HFFc6 (cell line): ENCODE measurements around the gene RAD51B. TPM values are rescaled to one million over a fixed set of nuclear protein-coding genes. Genes with fewer than 3 reads are reported as not detected.

Experiments used
- DNase-seq: peaks from one replicate; pipeline ENCODE4 v3.0.0-alpha.2; 2018
- H3K27ac Mint-ChIP-seq: 2 replicates; pipeline ENCODE4 v1.8.0; 2020; ENCODE audit warnings: mild to moderate bottlenecking, mixed read lengths
- H3K27me3 Mint-ChIP-seq: 2 replicates; pipeline ENCODE4 v1.8.0; 2021; ENCODE audit warnings: mild to moderate bottlenecking, moderate library complexity, mixed read lengths; ENCODE audit not compliant: insufficient read depth
- H3K36me3 Mint-ChIP-seq: 2 replicates; pipeline ENCODE4 v1.8.0; 2021; ENCODE audit warnings: low read depth, mixed read lengths
- H3K4me1 Mint-ChIP-seq: 2 replicates; pipeline ENCODE4 v1.8.0; 2020; ENCODE audit warnings: low read depth, mixed read lengths
- H3K4me3 Mint-ChIP-seq: 2 replicates; pipeline ENCODE4 v1.8.0; 2020; ENCODE audit warnings: mild to moderate bottlenecking, moderate library complexity, mixed read lengths
- H3K9me3 Mint-ChIP-seq: 2 replicates; pipeline ENCODE4 v1.8.0; 2020; ENCODE audit warnings: mild to moderate bottlenecking, mixed read lengths
- CTCF ChIP-seq: fragments of 200-600 bp; sonication (generic); IDR thresholded peaks from 2 replicates; pipeline ENCODE4 v1.5.0; 2021; ENCODE audit warnings: antibody characterized with exemption, mild to moderate bottlenecking
- total RNA-seq, 6 experiments: library from RNA; stranded (reverse); fragmentation: NEBNext Ultra II Directional; extraction: Animal tissue kit (Norgen Biotek cat#: 25700); gene quantifications; 2 replicates in 1 of 6; 3 replicates in 5 of 6; pipeline ENCODE4 v1.2.3, GENCODE V29; 2021

Gene RAD51B
- total RNA-seq, 6 experiments from 2014 or later = 7.1 to 12.4 (median 9.6) TPM

GRCh38 chr14:68222726-68223125, 403.1 kb downstream of the RAD51B start:
- no peak overlapping the region for H3K4me3 Mint-ChIP-seq
- H3K9me3 Mint-ChIP-seq = no peaks in the 10 kb centered on the region
- no peak for DNase-seq
- H3K4me1 Mint-ChIP-seq = no peaks in the 10 kb centered on the region; the same call in 1 of the 2 replicates
- H3K36me3 Mint-ChIP-seq = peaks cover 4% of the 10 kb centered on the region; the same call in 1 of the 2 replicates
- H3K27ac Mint-ChIP-seq = no peak overlapping the region
- peaks cover 2% of the 10 kb centered on the region; the same call in 1 of the 2 replicates for H3K27me3 Mint-ChIP-seq
- no peak for TF ChIP-seq CTCF

GRCh38 chr14:68223631-68224030, 404.1 kb downstream of the RAD51B start:
- Mint-ChIP-seq H3K27ac (no peak overlapping the region), H3K4me1 (no peaks in the 10 kb centered on the region; the same call in 1 of the 2 replicates), H3K36me3 (peaks cover 4% of the 10 kb centered on the region; the same call in 1 of the 2 replicates), H3K4me3 (no peak overlapping the region), H3K9me3 (no peaks in the 10 kb centered on the region), H3K27me3 (peaks cover 2% of the 10 kb centered on the region; the same call in 1 of the 2 replicates)
- no peak for TF ChIP-seq CTCF
- no peak for DNase-seq

- Mint-ChIP-seq H3K27ac (no peak overlapping the region), H3K4me1 (no peaks in the 10 kb centered on the region; the same call in 1 of the 2 replicates), H3K27me3 (peaks cover 2% of the 10 kb centered on the region; the same call in 1 of the 2 replicates), H3K9me3 (no peaks in the 10 kb centered on the region), H3K4me3 (no peak overlapping the region), H3K36me3 (peaks cover 4% of the 10 kb centered on the region; the same call in 1 of the 2 replicates)
- no peak for DNase-seq
- no peak for TF ChIP-seq CTCF
Observed at GRCh38 chr14:68225321-68225720, 405.7 kb downstream of the RAD51B start.

GRCh38 chr14:68226523-68226922, 406.9 kb downstream of the RAD51B start:
- Mint-ChIP-seq H3K9me3 (no peaks in the 10 kb centered on the region), H3K27ac (no peak overlapping the region), H3K4me1 (no peaks in the 10 kb centered on the region; the same call in 1 of the 2 replicates), H3K4me3 (no peak overlapping the region), H3K36me3 (peaks cover 4% of the 10 kb centered on the region; the same call in 1 of the 2 replicates), H3K27me3 (peaks cover 2% of the 10 kb centered on the region; the same call in 1 of the 2 replicates)
- no peak for DNase-seq
- TF ChIP-seq CTCF = no peak

- Mint-ChIP-seq H3K4me3 (no peak overlapping the region), H3K27ac (no peak overlapping the region), H3K9me3 (no peaks in the 10 kb centered on the region), H3K27me3 (peaks cover 2% of the 10 kb centered on the region; the same call in 1 of the 2 replicates), H3K4me1 (no peaks in the 10 kb centered on the region), H3K36me3 (peaks cover 4% of the 10 kb centered on the region; the same call in 1 of the 2 replicates)
- TF ChIP-seq CTCF = no peak
- DNase-seq = no peak
Observed at GRCh38 chr14:68228656-68229055, 409.1 kb downstream of the RAD51B start.
